ENCODE measurements around the gene OR4F15.

Gene OR4F15

GRCh38 chr15:101827257-101827656, 15.3 kb downstream of the OR4F15 start:
- DNase-seq (ENCODE audit: low read depth, low spot score) = peak; percentile 7
- TF ChIP-seq CTCF (IDR thresholded peaks at IDR 0.05; ENCODE audit: low read depth, low read length) = no peak
- H3K4me3 ChIP-seq (ENCODE audit: low read depth, low read length) = no peak overlapping the region
- in situ Hi-C loops (cut with HindIII; ENCODE audit: low sequenced_read_pairs) = no loop called here

- DNase-seq (ENCODE audit: low read depth, low spot score) = no peak
- H3K4me3 ChIP-seq (ENCODE audit: low read depth, low read length) = no peak overlapping the region
- in situ Hi-C loops (cut with HindIII; ENCODE audit: low sequenced_read_pairs) = no loop called here
- no peak for TF ChIP-seq CTCF (IDR thresholded peaks at IDR 0.05; ENCODE audit: low read depth, low read length)
Measured at GRCh38 chr15:101828774-101829173, 16.8 kb downstream of the OR4F15 start.

GRCh38 chr15:101841656-101842055, 29.7 kb downstream of the OR4F15 start:
- DNase-seq (ENCODE audit: low read depth, low spot score) = no peak
- in situ Hi-C loops (cut with HindIII; ENCODE audit: low sequenced_read_pairs) = no loop called here
- H3K4me3 ChIP-seq (ENCODE audit: low read depth, low read length) = no peak overlapping the region
- no peak for TF ChIP-seq CTCF (IDR thresholded peaks at IDR 0.05; ENCODE audit: low read depth, low read length)

- no peak for TF ChIP-seq CTCF (IDR thresholded peaks at IDR 0.05; ENCODE audit: low read depth, low read length)
- in situ Hi-C loops (cut with HindIII; ENCODE audit: low sequenced_read_pairs) = no loop called here
- no peak for DNase-seq (ENCODE audit: low read depth, low spot score)
- H3K4me3 ChIP-seq (ENCODE audit: low read depth, low read length) = no peak overlapping the region
Measured at GRCh38 chr15:101844916-101845315, 32.9 kb downstream of the OR4F15 start.

- no peak for DNase-seq (ENCODE audit: low read depth, low spot score)
- no peak overlapping the region for H3K4me3 ChIP-seq (ENCODE audit: low read depth, low read length)
- in situ Hi-C loops (cut with HindIII; ENCODE audit: low sequenced_read_pairs) = no loop called here
- TF ChIP-seq CTCF (IDR thresholded peaks at IDR 0.05; ENCODE audit: low read depth, low read length) = no peak
Measured at GRCh38 chr15:101852356-101852755, 40.4 kb downstream of the OR4F15 start.

All from astrocyte of the spinal cord (primary cell).